Stimulated activated CD4-positive, alpha-beta T cell treated with anti-CD3 and anti-CD28 coated beads, Interleukin-12 subunit alpha, Interleukin-12 subunit beta, amount 100 ng/mL, for 4 hours (primary cell): Measurements from ENCODE around the gene PRKCH.

Experiments
- DNase-seq: peaks from one replicate; pipeline ENCODE4 v3.0.0-alpha.2; 2020

The PRKCH gene

GRCh38 chr14:61341275-61342206 is 20.2 kb downstream of the PRKCH start:
- no peak for DNase-seq

- peak; percentile 64 for DNase-seq
Measured at GRCh38 chr14:61342486-61342885, 21.1 kb downstream of the PRKCH start.

- no peak for DNase-seq
Measured at GRCh38 chr14:61342932-61343331, 21.6 kb downstream of the PRKCH start.

- DNase-seq: no peak
Measured at GRCh38 chr14:61343471-61343870, 22.1 kb downstream of the PRKCH start.

- DNase-seq: no peak
Measured at GRCh38 chr14:61343991-61344405, 22.6 kb downstream of the PRKCH start.

- DNase-seq: no peak
Measured at GRCh38 chr14:61344437-61345150, 23.2 kb downstream of the PRKCH start.

- DNase-seq: no peak
Measured at GRCh38 chr14:61345151-61345482, 23.7 kb downstream of the PRKCH start.

GRCh38 chr14:61346221-61346620 is 24.8 kb downstream of the PRKCH start:
- DNase-seq: no peak

GRCh38 chr14:61346793-61347192 is 25.4 kb downstream of the PRKCH start:
- DNase-seq: no peak

- DNase-seq: no peak
Measured at GRCh38 chr14:61347826-61348443, 26.6 kb downstream of the PRKCH start.

GRCh38 chr14:61350427-61351270 is 29.3 kb downstream of the PRKCH start:
- no peak for DNase-seq

GRCh38 chr14:61351477-61351876 is 30.1 kb downstream of the PRKCH start:
- DNase-seq: no peak

GRCh38 chr14:61355892-61356325 is 34.5 kb downstream of the PRKCH start:
- peak; percentile 50 for DNase-seq

GRCh38 chr14:61357123-61357522 is 35.7 kb downstream of the PRKCH start:
- no peak for DNase-seq

GRCh38 chr14:61358554-61359226 is 37.3 kb downstream of the PRKCH start:
- no peak for DNase-seq

- DNase-seq: no peak
Measured at GRCh38 chr14:61360796-61361525, 39.6 kb downstream of the PRKCH start.

GRCh38 chr14:61362072-61362750 is 40.8 kb downstream of the PRKCH start:
- no peak for DNase-seq

- no peak for DNase-seq
Measured at GRCh38 chr14:61364243-61364642, 42.9 kb downstream of the PRKCH start.

- DNase-seq: no peak
Measured at GRCh38 chr14:61365667-61366212, 44.4 kb downstream of the PRKCH start.

GRCh38 chr14:61368114-61368710 is 46.8 kb downstream of the PRKCH start:
- no peak for DNase-seq
